GM23338 (cell line): ENCODE data around the gene MYO18A. TPM values are rescaled to one million over a fixed set of nuclear protein-coding genes. Genes with fewer than 3 reads are reported as not detected.

Experiments
- ATAC-seq: fragments of 200-7000 bp; cut with Tn5 transposase; 3 replicates; pipeline ENCODE4 v1.9.1; 2020
- DNase-seq: peaks from one replicate; pipeline ENCODE4 v3.0.0-alpha.2; 2015; ENCODE audit warnings: low spot score
- H2AFZ ChIP-seq: fragments of 200-600 bp; sonication (generic); 2 replicates; pipeline ENCODE4 v1.8.0; 2016; ENCODE audit warnings: antibody characterized with exemption, mild to moderate bottlenecking, moderate library complexity
- H3F3A ChIP-seq: fragments of 200-600 bp; sonication (generic); replicated peaks from 2 replicates; pipeline ENCODE4 v1.8.0; 2017; ENCODE audit warnings: antibody characterized with exemption, mixed run types, low read depth
- H3K27ac ChIP-seq: fragments of 200-600 bp; sonication (generic); 2 replicates; pipeline ENCODE4 v1.6.1; 2016; ENCODE audit warnings: low read depth
- H3K27me3 ChIP-seq: fragments of 200-600 bp; sonication (generic); 2 replicates; pipeline ENCODE4 v1.8.0; 2016; ENCODE audit warnings: mild to moderate bottlenecking, mixed run types, moderate library complexity; ENCODE audit not compliant: insufficient read depth
- H3K36me3 ChIP-seq: fragments of 200-600 bp; sonication (generic); 2 replicates; pipeline ENCODE4 v1.8.0; 2016; ENCODE audit warnings: mild to moderate bottlenecking; ENCODE audit not compliant: insufficient read depth
- H3K4me1 ChIP-seq: fragments of 200-600 bp; sonication (generic); 2 replicates; pipeline ENCODE4 v1.8.0; 2016; ENCODE audit warnings: mild to moderate bottlenecking, moderate library complexity; ENCODE audit not compliant: insufficient read depth
- H3K4me2 ChIP-seq: fragments of 200-600 bp; sonication (generic); 2 replicates; pipeline ENCODE4 v1.7.1; 2017; ENCODE audit warnings: mixed run types
- H3K4me3 ChIP-seq: fragments of 200-600 bp; sonication (generic); 2 replicates; pipeline ENCODE4 v1.6.1; 2016; ENCODE audit warnings: mixed run types
- H3K79me2 ChIP-seq: fragments of 200-600 bp; sonication (generic); replicated peaks from 2 replicates; pipeline ENCODE4 v1.8.0; 2017; ENCODE audit warnings: mild to moderate bottlenecking; ENCODE audit not compliant: insufficient read depth
- H3K9me2 ChIP-seq: fragments of 200-600 bp; sonication (generic); 2 replicates; pipeline ENCODE4 v1.8.0; 2017; ENCODE audit not compliant: insufficient read depth
- H4K20me1 ChIP-seq: fragments of 200-600 bp; sonication (generic); replicated peaks from 2 replicates; pipeline ENCODE4 v1.8.0; 2017; ENCODE audit warnings: mild to moderate bottlenecking; ENCODE audit not compliant: insufficient read depth
- H3K27ac Mint-ChIP-seq: 2 replicates; pipeline ENCODE4 v1.8.0; 2020; ENCODE audit warnings: inconsistent platforms, mild to moderate bottlenecking, moderate library complexity, mixed read lengths
- H3K27me3 Mint-ChIP-seq: 3 replicates; pipeline ENCODE4 v1.8.0; 2022; ENCODE audit warnings: low read depth, mild to moderate bottlenecking, moderate library complexity, mixed read lengths, inconsistent platforms; ENCODE audit not compliant: insufficient read depth, poor library complexity
- H3K36me3 Mint-ChIP-seq: 3 replicates; pipeline ENCODE4 v1.8.0; 2021; ENCODE audit warnings: low read depth, mild to moderate bottlenecking, inconsistent platforms, moderate library complexity, mixed read lengths
- H3K4me1 Mint-ChIP-seq: 3 replicates; pipeline ENCODE4 v1.8.0; 2020; ENCODE audit warnings: mild to moderate bottlenecking, inconsistent platforms, mixed read lengths
- H3K4me3 Mint-ChIP-seq: 3 replicates; pipeline ENCODE4 v1.8.0; 2021; ENCODE audit warnings: moderate library complexity, mild to moderate bottlenecking, inconsistent platforms, mixed read lengths
- H3K9me3 Mint-ChIP-seq: 3 replicates; pipeline ENCODE4 v1.8.0; 2020; ENCODE audit warnings: moderate library complexity, mild to moderate bottlenecking, inconsistent platforms, mixed read lengths
- CREB1 ChIP-seq: fragments of 250-450 bp; sonication (Bioruptor Pico); IDR thresholded peaks from 2 replicates; pipeline ENCODE4 v1.5.0; 2020; ENCODE audit warnings: low read depth, mild to moderate bottlenecking, moderate library complexity
- CTCF ChIP-seq, 2 experiments: fragments of 200-600 bp in 1 of 2; sonication (generic) in 1 of 2; conservative IDR thresholded peaks; 2 replicates each; pipeline versions ENCODE4 v1.5.1 to v1.6.1; 2016 to 2017; ENCODE audit warnings: antibody characterized with exemption in 2 of 2, low read depth in 2 of 2, mild to moderate bottlenecking in 2 of 2, moderate library complexity in 1 of 2
- ETS1 ChIP-seq: IDR thresholded peaks from 2 replicates; pipeline ENCODE4 v1.6.1; 2016; ENCODE audit warnings: antibody characterized with exemption
- EZH2 ChIP-seq: fragments of 200-600 bp; sonication (generic); IDR thresholded peaks from one replicate; pipeline ENCODE4 v1.8.0; 2017; ENCODE audit warnings: antibody characterized with exemption, mild to moderate bottlenecking, low read depth; ENCODE audit not compliant: unreplicated experiment
- EZH2phosphoT487 ChIP-seq: fragments of 200-600 bp; sonication (generic); IDR thresholded peaks from one replicate; pipeline ENCODE4 v1.8.1; 2018; ENCODE audit warnings: antibody characterized with exemption; ENCODE audit not compliant: unreplicated experiment
- JUNB ChIP-seq: IDR thresholded peaks from one replicate; pipeline ENCODE4 v1.6.1; 2016; ENCODE audit warnings: antibody characterized with exemption; ENCODE audit not compliant: unreplicated experiment
- NANOG ChIP-seq: IDR thresholded peaks from 2 replicates; pipeline ENCODE4 v1.6.1; 2016; ENCODE audit warnings: antibody characterized with exemption, borderline replicate concordance
- POLR2AphosphoS5 ChIP-seq: IDR thresholded peaks from 2 replicates; pipeline ENCODE4 v1.6.1; 2016; ENCODE audit warnings: antibody characterized with exemption, low read depth
- REST ChIP-seq: IDR thresholded peaks from one replicate; pipeline ENCODE4 v1.6.1; 2018; ENCODE audit warnings: antibody characterized with exemption; ENCODE audit not compliant: unreplicated experiment
- STAT1 ChIP-seq: IDR thresholded peaks from one replicate; pipeline ENCODE4 v1.6.1; 2016; ENCODE audit warnings: antibody characterized with exemption; ENCODE audit not compliant: unreplicated experiment
- ZNF114 ChIP-seq: fragments of 250-450 bp; sonication (Bioruptor Pico); IDR thresholded peaks from 2 replicates; pipeline ENCODE4 v1.5.0; 2020; ENCODE audit warnings: mild to moderate bottlenecking, moderate library complexity
- ZNF331 ChIP-seq: fragments of 250-450 bp; sonication (Bioruptor Pico); IDR thresholded peaks from 2 replicates; pipeline ENCODE4 v1.5.0; 2020; ENCODE audit warnings: low read depth, mild to moderate bottlenecking, moderate library complexity
- ZNF462 ChIP-seq: fragments of 250-450 bp; sonication (Bioruptor Pico); IDR thresholded peaks from 2 replicates; pipeline ENCODE4 v1.5.0; 2020; ENCODE audit warnings: mild to moderate bottlenecking, moderate library complexity
- polyA plus RNA-seq: library from polyadenylated mRNA; unstranded; fragments of >200 nt; fragmentation: Nextera tagmentation; extraction: Ambion mirVana; gene quantifications from 2 replicates; pipeline ENCODE4 v1.2.1, GENCODE V29; 2016
- total RNA-seq: library from RNA; depleted of rRNA; stranded (reverse); fragments of >200 nt; shearing (Covaris generic); gene quantifications from 2 replicates; pipeline ENCODE4 v1.2.3, GENCODE V29; 2014

The MYO18A gene
- total and polyA plus RNA-seq, 2 experiments from 2014 or later, result 18.3 to 37.5 TPM

- ATAC-seq (no peak), DNase-seq (no peak)
- peaks cover 13% of the 10 kb centered on the region for H3K27me3 Mint-ChIP-seq
- no peaks in the 10 kb centered on the region for H3K9me3 Mint-ChIP-seq
- no peaks in the 10 kb centered on the region for H3K9me2 ChIP-seq
- TF ChIP-seq JUNB (no peak), ZNF462 (CRISPR knock-in tag) (no peak), ZNF331 (CRISPR knock-in tag) (no peak), EZH2phosphoT487 (no peak), CREB1 (CRISPR knock-in tag) (no peak), ZNF114 (CRISPR knock-in tag) (no peak), NANOG (no peak), POLR2AphosphoS5 (no peak), ETS1 (no peak), REST (no peak), EZH2 (no peak), STAT1 (no peak), CTCF (conservative IDR thresholded peaks at IDR 0.05; ENCODE audit: low read depth in 2 of 2) (no peak)
- no peak overlapping the region for H3K27ac Mint-ChIP-seq
- peaks cover 36% of the 10 kb centered on the region for H3K36me3 Mint-ChIP-seq
- H3K36me3 ChIP-seq, result peaks cover 5% of the 10 kb centered on the region; the same call in 1 of the 2 replicates
- no peaks in the 10 kb centered on the region for H4K20me1 ChIP-seq
- no peaks in the 10 kb centered on the region for H3K79me2 ChIP-seq
- H3K4me3 Mint-ChIP-seq, result no peak overlapping the region
- H2AFZ ChIP-seq, result no peak overlapping the region
- H3F3A ChIP-seq, result no peaks in the 10 kb centered on the region
- peaks cover 26% of the 10 kb centered on the region for H3K4me1 Mint-ChIP-seq
- H3K27ac ChIP-seq, result no peak overlapping the region
- H3K4me3 ChIP-seq, result no peak overlapping the region
- H3K4me2 ChIP-seq, result no peak overlapping the region
- no peaks in the 10 kb centered on the region for H3K27me3 ChIP-seq
- no peaks in the 10 kb centered on the region for H3K4me1 ChIP-seq
Observed at GRCh38 chr17:29100296-29100695, 79.9 kb downstream of the MYO18A start.
